Nephron progenitor cell (in vitro differentiated cells): ENCODE results near the gene EEF1A2.

Experiments
- DNase-seq: peaks from one replicate; pipeline ENCODE4 v3.0.0; 2021
- H3K27ac Mint-ChIP-seq: 2 replicates; pipeline ENCODE4 v1.8.0; 2021; ENCODE audit warnings: mild to moderate bottlenecking, moderate library complexity, mixed read lengths
- H3K27me3 Mint-ChIP-seq: 2 replicates; pipeline ENCODE4 v1.8.0; 2021; ENCODE audit warnings: mild to moderate bottlenecking, low read depth, mixed read lengths; ENCODE audit not compliant: poor library complexity
- H3K36me3 Mint-ChIP-seq: 2 replicates; pipeline ENCODE4 v1.8.0; 2021; ENCODE audit warnings: low read depth, mixed read lengths
- H3K4me1 Mint-ChIP-seq: 2 replicates; pipeline ENCODE4 v1.8.0; 2021; ENCODE audit warnings: mixed read lengths
- H3K4me3 Mint-ChIP-seq: 2 replicates; pipeline ENCODE4 v1.8.0; 2021; ENCODE audit warnings: mild to moderate bottlenecking, moderate library complexity, mixed read lengths
- H3K9me3 Mint-ChIP-seq: 2 replicates; pipeline ENCODE4 v1.8.0; 2021; ENCODE audit warnings: mild to moderate bottlenecking, moderate library complexity, mixed read lengths
- TF ChIP-seq, protein P1 (sequence below): fragments of 200-600 bp; sonication (generic); IDR thresholded peaks from 2 replicates; pipeline ENCODE4 v1.5.0; 2021; ENCODE audit warnings: antibody characterized with exemption

The EEF1A2 gene

DNA sequence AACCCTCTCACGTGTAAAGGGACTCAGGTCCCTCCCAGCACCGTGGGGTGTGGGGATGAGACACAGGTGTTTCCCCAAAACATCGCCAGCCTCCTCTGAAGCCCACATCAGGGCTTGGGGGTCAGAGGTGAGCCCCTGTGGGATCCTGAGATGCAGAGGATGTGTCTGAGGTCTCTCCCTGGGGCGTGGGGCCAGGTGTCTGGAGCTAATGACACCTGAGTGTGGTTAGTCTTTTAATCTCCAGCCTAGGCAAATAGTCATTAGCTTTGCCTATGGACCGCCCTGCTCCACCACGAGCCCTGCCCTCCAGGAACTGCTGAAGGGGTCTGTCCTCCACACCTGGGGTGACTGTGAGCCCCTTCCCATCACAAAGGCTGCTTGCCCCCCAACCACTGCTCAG is 46.9 kb upstream of the EEF1A2 start:
- no peak overlapping the region for H3K27ac Mint-ChIP-seq
- no peak overlapping the region for H3K4me3 Mint-ChIP-seq
- DNase-seq: no peak
- TF ChIP-seq, protein P1, sequence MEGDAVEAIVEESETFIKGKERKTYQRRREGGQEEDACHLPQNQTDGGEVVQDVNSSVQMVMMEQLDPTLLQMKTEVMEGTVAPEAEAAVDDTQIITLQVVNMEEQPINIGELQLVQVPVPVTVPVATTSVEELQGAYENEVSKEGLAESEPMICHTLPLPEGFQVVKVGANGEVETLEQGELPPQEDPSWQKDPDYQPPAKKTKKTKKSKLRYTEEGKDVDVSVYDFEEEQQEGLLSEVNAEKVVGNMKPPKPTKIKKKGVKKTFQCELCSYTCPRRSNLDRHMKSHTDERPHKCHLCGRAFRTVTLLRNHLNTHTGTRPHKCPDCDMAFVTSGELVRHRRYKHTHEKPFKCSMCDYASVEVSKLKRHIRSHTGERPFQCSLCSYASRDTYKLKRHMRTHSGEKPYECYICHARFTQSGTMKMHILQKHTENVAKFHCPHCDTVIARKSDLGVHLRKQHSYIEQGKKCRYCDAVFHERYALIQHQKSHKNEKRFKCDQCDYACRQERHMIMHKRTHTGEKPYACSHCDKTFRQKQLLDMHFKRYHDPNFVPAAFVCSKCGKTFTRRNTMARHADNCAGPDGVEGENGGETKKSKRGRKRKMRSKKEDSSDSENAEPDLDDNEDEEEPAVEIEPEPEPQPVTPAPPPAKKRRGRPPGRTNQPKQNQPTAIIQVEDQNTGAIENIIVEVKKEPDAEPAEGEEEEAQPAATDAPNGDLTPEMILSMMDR: no peak
- peaks cover 31% of the 10 kb centered on the region for H3K27me3 Mint-ChIP-seq
- no peaks in the 10 kb centered on the region for H3K9me3 Mint-ChIP-seq
- no peaks in the 10 kb centered on the region for H3K36me3 Mint-ChIP-seq
- peaks cover 2% of the 10 kb centered on the region for H3K4me1 Mint-ChIP-seq

DNA sequence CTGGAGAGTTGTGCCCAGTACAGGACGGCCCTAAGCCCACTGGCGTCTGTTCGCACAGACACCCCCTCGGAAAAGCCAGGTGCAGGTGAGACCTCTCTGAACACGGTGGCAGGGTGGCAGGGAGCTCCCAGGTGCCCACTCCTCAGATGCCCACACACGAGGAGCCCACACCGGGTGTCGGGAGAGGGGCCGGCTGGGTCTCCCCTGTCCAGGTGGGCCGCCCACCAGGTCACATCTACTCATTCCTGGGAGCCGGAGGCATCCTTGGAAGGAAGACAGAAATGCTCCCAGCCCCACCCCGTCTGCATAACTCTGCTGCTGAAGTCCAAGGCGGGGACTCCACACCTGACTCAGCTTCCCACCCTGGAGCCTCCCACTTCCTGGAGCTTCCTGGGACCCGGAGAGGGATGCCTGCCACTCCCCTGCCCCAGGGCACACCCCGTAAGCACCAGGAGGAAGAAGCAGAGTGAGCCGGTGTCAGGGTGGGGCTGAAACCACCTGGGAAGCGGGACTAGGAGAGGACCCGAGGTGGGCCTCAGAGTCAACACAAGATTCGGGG is 46.2 kb upstream of the EEF1A2 start:
- Mint-ChIP-seq H3K36me3 (no peaks in the 10 kb centered on the region), H3K4me3 (no peak overlapping the region), H3K27me3 (peaks cover 27% of the 10 kb centered on the region), H3K4me1 (no peaks in the 10 kb centered on the region), H3K27ac (no peak overlapping the region), H3K9me3 (no peaks in the 10 kb centered on the region)
- TF ChIP-seq, protein P1: no peak
- DNase-seq: no peak

DNA sequence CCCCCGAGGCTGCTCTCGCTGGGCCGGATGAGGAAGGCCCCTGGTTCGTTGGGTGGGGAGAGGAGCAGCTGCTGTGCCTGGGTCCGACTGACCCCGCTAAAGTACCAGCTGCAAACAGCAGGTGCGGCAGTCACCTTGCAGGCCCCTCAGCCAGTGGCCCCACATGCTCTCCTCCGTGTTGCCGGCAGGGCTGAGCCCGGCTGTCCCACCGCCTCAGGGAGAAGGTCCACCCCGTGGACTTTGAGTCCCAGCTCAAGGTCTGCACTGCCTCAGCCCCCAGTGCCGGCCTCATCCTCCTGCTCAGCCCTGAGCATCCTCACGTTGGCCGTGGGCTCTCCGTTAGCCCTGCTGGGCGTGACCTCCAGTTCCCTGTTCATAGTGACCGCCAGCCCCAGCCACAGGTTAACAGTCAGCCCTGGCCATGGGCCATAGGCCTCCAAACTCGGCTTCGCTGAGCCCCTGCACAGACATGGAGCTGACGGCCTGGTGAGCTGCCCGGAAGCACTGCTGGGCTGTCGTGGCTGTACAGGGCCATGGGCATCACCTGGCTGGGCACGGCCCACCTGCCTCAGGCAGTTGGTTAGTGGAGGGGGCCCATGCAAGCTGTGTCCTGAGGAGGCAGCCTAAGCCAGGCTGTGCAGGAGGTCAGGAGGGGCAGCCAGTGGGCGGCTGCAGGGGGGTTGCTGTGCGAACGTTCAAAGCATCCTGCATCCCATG is 45.5 kb upstream of the EEF1A2 start:
- H3K4me3 Mint-ChIP-seq: no peak overlapping the region
- no peaks in the 10 kb centered on the region for H3K36me3 Mint-ChIP-seq
- no peak overlapping the region for H3K27ac Mint-ChIP-seq
- H3K9me3 Mint-ChIP-seq: no peaks in the 10 kb centered on the region
- TF ChIP-seq, protein P1: no peak
- no peaks in the 10 kb centered on the region for H3K4me1 Mint-ChIP-seq
- H3K27me3 Mint-ChIP-seq: peaks cover 26% of the 10 kb centered on the region
- DNase-seq: no peak

DNA sequence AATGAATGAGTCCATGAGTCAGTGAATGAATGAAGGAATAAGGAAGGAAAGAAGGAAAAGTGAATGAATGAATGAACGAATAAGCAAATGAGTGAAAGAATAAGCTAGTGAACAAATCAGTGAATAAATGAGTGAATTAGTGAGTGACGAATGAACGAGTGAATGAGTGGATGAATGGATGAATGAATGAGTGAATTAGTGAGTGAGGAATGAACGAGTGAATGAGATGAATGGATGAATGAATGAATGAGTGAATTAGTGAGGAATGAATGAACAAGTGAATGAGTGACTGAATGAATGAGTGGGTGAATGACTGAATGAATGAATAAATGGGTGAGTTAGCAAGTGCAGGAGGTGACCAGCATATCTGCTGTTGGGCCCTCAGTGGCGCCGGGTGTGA is 44.9 kb upstream of the EEF1A2 start:
- TF ChIP-seq, protein P1: no peak
- Mint-ChIP-seq H3K27me3 (peaks cover 22% of the 10 kb centered on the region), H3K4me1 (no peaks in the 10 kb centered on the region), H3K9me3 (no peaks in the 10 kb centered on the region), H3K27ac (no peak overlapping the region), H3K4me3 (no peak overlapping the region), H3K36me3 (no peaks in the 10 kb centered on the region)
- no peak for DNase-seq

DNA sequence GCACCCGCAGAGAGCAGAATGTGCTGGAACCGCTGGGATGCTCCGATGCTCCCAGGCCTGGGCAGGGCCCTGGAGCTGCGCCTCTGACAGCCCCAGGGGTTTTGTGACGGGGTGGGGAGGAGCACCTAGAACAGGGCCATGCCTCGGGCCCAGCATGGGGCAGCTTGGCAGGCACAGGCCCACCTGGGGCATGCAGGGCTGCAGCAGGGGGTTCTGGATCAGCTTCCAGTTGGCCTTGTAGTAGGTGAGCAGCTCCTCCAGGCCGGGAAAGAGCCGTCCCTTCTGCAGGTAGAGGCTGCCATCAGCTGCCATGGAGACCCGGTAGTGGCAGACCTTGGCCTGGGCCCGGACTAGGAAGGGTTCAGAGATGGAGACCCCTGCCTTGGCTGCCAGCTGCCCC is 44.2 kb upstream of the EEF1A2 start:
- DNase-seq: no peak
- TF ChIP-seq, protein P1: no peak
- Mint-ChIP-seq H3K9me3 (no peaks in the 10 kb centered on the region), H3K36me3 (no peaks in the 10 kb centered on the region), H3K4me1 (no peaks in the 10 kb centered on the region), H3K27ac (no peak overlapping the region), H3K27me3 (peaks cover 19% of the 10 kb centered on the region), H3K4me3 (no peak overlapping the region)

DNA sequence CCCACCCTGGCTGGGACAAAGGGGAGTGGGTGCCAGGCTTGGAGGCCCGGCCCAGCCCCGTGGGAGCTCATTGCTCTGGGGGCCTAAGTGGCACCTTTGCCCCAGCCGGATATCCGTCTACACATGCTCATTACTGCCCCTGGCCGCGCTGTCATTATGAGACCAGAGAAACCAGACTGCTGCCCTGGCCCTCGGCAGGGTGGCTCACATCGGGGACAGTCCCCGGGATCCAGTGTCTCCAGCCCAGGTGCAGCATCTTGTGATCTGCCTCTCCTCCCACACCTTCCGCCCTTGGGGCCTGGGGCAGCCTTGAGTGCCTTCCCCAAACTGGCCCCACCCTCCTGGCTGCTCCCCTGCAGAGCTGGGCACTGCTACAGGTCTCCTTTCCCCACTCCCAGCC is 43.8 kb upstream of the EEF1A2 start:
- no peak overlapping the region for H3K4me3 Mint-ChIP-seq
- H3K27ac Mint-ChIP-seq: no peak overlapping the region
- no peak for DNase-seq
- H3K36me3 Mint-ChIP-seq: no peaks in the 10 kb centered on the region
- H3K9me3 Mint-ChIP-seq: no peaks in the 10 kb centered on the region
- H3K4me1 Mint-ChIP-seq: no peaks in the 10 kb centered on the region
- TF ChIP-seq, protein P1: no peak
- peaks cover 19% of the 10 kb centered on the region for H3K27me3 Mint-ChIP-seq
